Hepatocyte (in vitro differentiated cells): ENCODE data around the gene OR51B5.

ENCODE experiments used
- EZH2phosphoT487 ChIP-seq: fragments of 200-600 bp; sonication (generic); IDR thresholded peaks from one replicate; pipeline ENCODE4 v1.6.1; 2018; ENCODE audit warnings: antibody characterized with exemption, mild to moderate bottlenecking, low read depth, moderate library complexity; ENCODE audit not compliant: unreplicated experiment, severe bottlenecking
- TF ChIP-seq, protein P1 (sequence below): fragments of 200-600 bp; sonication (generic); IDR thresholded peaks from 2 replicates; pipeline ENCODE4 v1.5.1; 2016; ENCODE audit warnings: antibody characterized with exemption, mild to moderate bottlenecking; ENCODE audit not compliant: poor library complexity

DNA sequence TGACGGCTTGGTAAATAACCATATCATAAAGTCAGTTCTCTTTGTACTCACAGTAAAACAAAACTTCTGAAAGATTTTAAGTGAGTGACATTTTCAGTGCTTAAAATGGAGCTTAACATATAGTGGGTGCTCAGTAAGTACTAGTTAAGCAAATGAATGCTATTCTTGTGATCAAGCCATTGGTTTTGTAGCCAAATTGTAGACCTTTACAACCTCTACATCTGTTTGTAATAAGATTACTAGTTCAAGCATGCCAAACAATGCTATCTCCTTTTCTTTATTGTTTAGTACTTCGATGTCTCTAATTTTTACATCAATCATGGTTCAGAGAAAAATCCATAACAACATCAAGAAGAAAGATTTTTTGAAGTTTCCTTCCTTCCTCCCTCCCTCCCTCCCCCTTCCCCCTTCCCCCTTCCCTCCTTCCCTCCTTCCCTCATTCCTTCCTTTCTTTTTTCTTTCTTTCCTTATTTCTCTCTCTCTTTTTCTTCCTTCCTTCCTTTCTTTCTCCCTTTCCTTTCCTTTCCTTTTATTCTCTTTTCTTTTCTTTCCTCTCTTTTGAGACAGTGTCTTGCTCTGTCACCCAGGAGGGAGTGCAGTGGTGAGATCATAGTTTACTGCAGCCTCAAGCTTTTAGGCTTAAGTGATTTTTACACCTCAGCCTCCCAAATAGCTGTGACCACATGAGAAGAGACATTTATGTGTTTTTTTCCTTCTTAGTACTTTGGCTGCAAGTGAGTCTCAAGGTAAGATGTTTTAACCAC lies 35.9 kb downstream of the OR51B5 start:
- TF ChIP-seq EZH2phosphoT487, result no peak
- TF ChIP-seq, protein P1, sequence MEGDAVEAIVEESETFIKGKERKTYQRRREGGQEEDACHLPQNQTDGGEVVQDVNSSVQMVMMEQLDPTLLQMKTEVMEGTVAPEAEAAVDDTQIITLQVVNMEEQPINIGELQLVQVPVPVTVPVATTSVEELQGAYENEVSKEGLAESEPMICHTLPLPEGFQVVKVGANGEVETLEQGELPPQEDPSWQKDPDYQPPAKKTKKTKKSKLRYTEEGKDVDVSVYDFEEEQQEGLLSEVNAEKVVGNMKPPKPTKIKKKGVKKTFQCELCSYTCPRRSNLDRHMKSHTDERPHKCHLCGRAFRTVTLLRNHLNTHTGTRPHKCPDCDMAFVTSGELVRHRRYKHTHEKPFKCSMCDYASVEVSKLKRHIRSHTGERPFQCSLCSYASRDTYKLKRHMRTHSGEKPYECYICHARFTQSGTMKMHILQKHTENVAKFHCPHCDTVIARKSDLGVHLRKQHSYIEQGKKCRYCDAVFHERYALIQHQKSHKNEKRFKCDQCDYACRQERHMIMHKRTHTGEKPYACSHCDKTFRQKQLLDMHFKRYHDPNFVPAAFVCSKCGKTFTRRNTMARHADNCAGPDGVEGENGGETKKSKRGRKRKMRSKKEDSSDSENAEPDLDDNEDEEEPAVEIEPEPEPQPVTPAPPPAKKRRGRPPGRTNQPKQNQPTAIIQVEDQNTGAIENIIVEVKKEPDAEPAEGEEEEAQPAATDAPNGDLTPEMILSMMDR, result no peak
